ENCODE results near the gene DLGAP1. TPM values are rescaled to one million over a fixed set of nuclear protein-coding genes. Genes with fewer than 3 reads are reported as not detected.

The DLGAP1 gene
- total RNA-seq, 1 experiment from 2014 or later, result 0.39 TPM

- TF ChIP-seq POLR2AphosphoS5 (IDR thresholded peaks at IDR 0.05; ENCODE audit: low read depth, low read length) (no peak), YY1 (IDR thresholded peaks at IDR 0.05; ENCODE audit: extremely low read depth, insufficient replicate concordance, low read depth, low read length) (no peak), JUND (IDR thresholded peaks at IDR 0.05) (no peak)
- TF ChIP-seq, protein P1, sequence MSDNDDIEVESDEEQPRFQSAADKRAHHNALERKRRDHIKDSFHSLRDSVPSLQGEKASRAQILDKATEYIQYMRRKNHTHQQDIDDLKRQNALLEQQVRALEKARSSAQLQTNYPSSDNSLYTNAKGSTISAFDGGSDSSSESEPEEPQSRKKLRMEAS (IDR thresholded peaks at IDR 0.05), result no peak
These were observed 145.9 kb downstream of the DLGAP1 start (continued) for GRCh38 chr18:4309227-4309626.

DNA sequence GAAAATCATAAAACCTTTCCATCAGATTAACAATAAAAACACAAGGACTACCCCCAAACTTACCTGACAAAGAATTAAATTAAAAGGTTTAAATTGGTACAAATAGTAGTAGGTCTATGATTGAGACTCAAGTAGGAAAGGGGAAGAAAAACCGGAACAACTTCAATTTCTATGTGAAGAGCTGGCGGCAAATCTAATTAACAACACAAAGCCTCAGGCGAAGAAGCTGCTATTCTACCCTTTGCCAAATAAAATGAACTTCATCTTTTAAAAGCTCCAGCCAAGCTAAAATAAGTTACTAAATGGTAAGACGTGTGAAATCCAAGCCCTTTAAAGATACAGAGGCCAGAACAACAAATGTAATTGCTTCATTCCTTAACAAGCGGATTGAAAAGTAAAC lies 146.5 kb downstream of the DLGAP1 start:
- DNase-seq (ENCODE audit: low read depth, low spot score), result no peak
- Histone ChIP-seq H3K79me2 (ENCODE audit: insufficient read depth, low read length) (no peaks in the 10 kb centered on the region), H3K9me2 (ENCODE audit: insufficient read depth) (no peaks in the 10 kb centered on the region), H3K4me2 (ENCODE audit: low read length) (no peak overlapping the region), H2AFZ (ENCODE audit: low read depth, low read length, poor library complexity, severe bottlenecking) (no peak overlapping the region), H3K9ac (ENCODE audit: low read length) (no peak overlapping the region), H3K36me3 (ENCODE audit: control insufficient read depth in 1 of 2, insufficient read depth in 2 of 2, low read length in 2 of 2) (no peaks in the 10 kb centered on the region), H3K4me1 (ENCODE audit: control insufficient read depth in 1 of 2, insufficient read depth in 2 of 2, low read length in 2 of 2) (no peaks in the 10 kb centered on the region), H3K9me3 (ENCODE audit: control insufficient read depth in 1 of 2, insufficient read depth in 1 of 2, low read depth in 1 of 2, low read length in 2 of 2) (no peaks in the 10 kb centered on the region; a peak in 2 of 4 replicates), H4K20me1 (ENCODE audit: insufficient read depth) (no peaks in the 10 kb centered on the region), H3K27ac (ENCODE audit: low read depth, low read length) (no peak overlapping the region), H3K27me3 (ENCODE audit: insufficient read depth, low read length) (no peaks in the 10 kb centered on the region), H3K4me3 (replicated peaks in 1 of 2; ENCODE audit: low read depth in 1 of 2, low read length in 2 of 2) (no peak overlapping the region)
- no TSS peak for BruUV-seq (replicated peaks)
- ATAC-seq, result no peak
- ChIA-PET CTCF (no interaction called here), RAD21 (ENCODE audit: low non-redundant PET in 1 of 2, low total read pairs in 2 of 2, uncharacterized antibody in 2 of 2, unreplicated experiment in 2 of 2) (no interaction called here), POLR2A (no interaction called here)
- intact Hi-C loops (cut with micrococcal nuclease), result no loop called here
- no peak for TF ChIP-seq CBX3 (IDR thresholded peaks at IDR 0.05; ENCODE audit: low read depth)
- no peak for TF ChIP-seq RAD21 (IDR thresholded peaks at IDR 0.05; ENCODE audit: low read depth)
- no peak for TF ChIP-seq SP1 (IDR thresholded peaks at IDR 0.05; ENCODE audit: low read depth)
- TF ChIP-seq, protein P2, sequence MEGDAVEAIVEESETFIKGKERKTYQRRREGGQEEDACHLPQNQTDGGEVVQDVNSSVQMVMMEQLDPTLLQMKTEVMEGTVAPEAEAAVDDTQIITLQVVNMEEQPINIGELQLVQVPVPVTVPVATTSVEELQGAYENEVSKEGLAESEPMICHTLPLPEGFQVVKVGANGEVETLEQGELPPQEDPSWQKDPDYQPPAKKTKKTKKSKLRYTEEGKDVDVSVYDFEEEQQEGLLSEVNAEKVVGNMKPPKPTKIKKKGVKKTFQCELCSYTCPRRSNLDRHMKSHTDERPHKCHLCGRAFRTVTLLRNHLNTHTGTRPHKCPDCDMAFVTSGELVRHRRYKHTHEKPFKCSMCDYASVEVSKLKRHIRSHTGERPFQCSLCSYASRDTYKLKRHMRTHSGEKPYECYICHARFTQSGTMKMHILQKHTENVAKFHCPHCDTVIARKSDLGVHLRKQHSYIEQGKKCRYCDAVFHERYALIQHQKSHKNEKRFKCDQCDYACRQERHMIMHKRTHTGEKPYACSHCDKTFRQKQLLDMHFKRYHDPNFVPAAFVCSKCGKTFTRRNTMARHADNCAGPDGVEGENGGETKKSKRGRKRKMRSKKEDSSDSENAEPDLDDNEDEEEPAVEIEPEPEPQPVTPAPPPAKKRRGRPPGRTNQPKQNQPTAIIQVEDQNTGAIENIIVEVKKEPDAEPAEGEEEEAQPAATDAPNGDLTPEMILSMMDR (IDR thresholded peaks at IDR 0.05 in 2 of 3, conservative IDR thresholded peaks at IDR 0.05 in 1 of 3; ENCODE audit: borderline replicate concordance in 1 of 3, insufficient read depth in 1 of 3, low read depth in 2 of 3, low read length in 2 of 3), result no peak
- TF ChIP-seq EGR1 (IDR thresholded peaks at IDR 0.05; ENCODE audit: low read depth), result no peak
- TF ChIP-seq REST (IDR thresholded peaks at IDR 0.05; ENCODE audit: low read depth), result no peak
- no peak for TF ChIP-seq SIN3A (IDR thresholded peaks at IDR 0.05; ENCODE audit: low read depth)
- TF ChIP-seq JUND (IDR thresholded peaks at IDR 0.05), result no peak
- TF ChIP-seq ZFX (IDR thresholded peaks at IDR 0.05), result no peak
- no peak for TF ChIP-seq EZH2 (IDR thresholded peaks at IDR 0.05)
- TF ChIP-seq FOSL1 (IDR thresholded peaks at IDR 0.05; ENCODE audit: low read depth), result no peak
- TF ChIP-seq, protein P3, sequence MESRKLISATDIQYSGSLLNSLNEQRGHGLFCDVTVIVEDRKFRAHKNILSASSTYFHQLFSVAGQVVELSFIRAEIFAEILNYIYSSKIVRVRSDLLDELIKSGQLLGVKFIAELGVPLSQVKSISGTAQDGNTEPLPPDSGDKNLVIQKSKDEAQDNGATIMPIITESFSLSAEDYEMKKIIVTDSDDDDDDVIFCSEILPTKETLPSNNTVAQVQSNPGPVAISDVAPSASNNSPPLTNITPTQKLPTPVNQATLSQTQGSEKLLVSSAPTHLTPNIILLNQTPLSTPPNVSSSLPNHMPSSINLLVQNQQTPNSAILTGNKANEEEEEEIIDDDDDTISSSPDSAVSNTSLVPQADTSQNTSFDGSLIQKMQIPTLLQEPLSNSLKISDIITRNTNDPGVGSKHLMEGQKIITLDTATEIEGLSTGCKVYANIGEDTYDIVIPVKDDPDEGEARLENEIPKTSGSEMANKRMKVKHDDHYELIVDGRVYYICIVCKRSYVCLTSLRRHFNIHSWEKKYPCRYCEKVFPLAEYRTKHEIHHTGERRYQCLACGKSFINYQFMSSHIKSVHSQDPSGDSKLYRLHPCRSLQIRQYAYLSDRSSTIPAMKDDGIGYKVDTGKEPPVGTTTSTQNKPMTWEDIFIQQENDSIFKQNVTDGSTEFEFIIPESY (IDR thresholded peaks at IDR 0.05; ENCODE audit: extremely low read depth, insufficient replicate concordance, low read length), result no peak
- TF ChIP-seq POLR2A (IDR thresholded peaks at IDR 0.05; ENCODE audit: borderline replicate concordance, extremely low read depth, insufficient read depth, insufficient read length), result no peak
- no peak for TF ChIP-seq POLR2AphosphoS5 (IDR thresholded peaks at IDR 0.05; ENCODE audit: low read depth, low read length)
- no peak for TF ChIP-seq CEBPB (IDR thresholded peaks at IDR 0.05; ENCODE audit: low read depth)
- no peak for TF ChIP-seq EZH2phosphoT487 (IDR thresholded peaks at IDR 0.05; ENCODE audit: borderline replicate concordance)

All from HCT116 (cell line).